ENCODE results near the gene CTNND2.
A peak's percentile ranks its signal among the peaks of the same experiment; 100 is the strongest.

- TF ChIP-seq CTCF (conservative IDR thresholded peaks at IDR 0.05): 0 out of 2 replicates have a peak, but pooled peaks have one; percentile 5
- TF ChIP-seq ZFX (IDR thresholded peaks at IDR 0.05): no peak
Observed at GRCh38 chr5:11046160-11046559, 858.1 kb downstream of the CTNND2 start.

Data from C4-2B (cell line).